Measurements from ENCODE around the gene POLE. TPM values are rescaled to one million over a fixed set of nuclear protein-coding genes. Genes with fewer than 3 reads are reported as not detected.
A peak's percentile ranks its signal among the peaks of the same experiment; 100 is the strongest.

Gene POLE
- total and polyA plus RNA-seq, 8 donors, result 7.2 to 45.7 (median 16.0) TPM

GRCh38 chr12:132596016-132596415, 91.1 kb downstream of the POLE start:
- no peak overlapping the region for H3K27ac ChIP-seq
- no peaks in the 10 kb centered on the region for H3K36me3 ChIP-seq
- no peak for TF ChIP-seq CTCF (IDR thresholded peaks at IDR 0.05)
- intact Hi-C loops (cut with DNase I), result no loop called here
- H3K4me3 ChIP-seq, result no peak overlapping the region
- no peak for ATAC-seq
- no peaks in the 10 kb centered on the region for H3K27me3 ChIP-seq
- H3K9me3 ChIP-seq, result no peaks in the 10 kb centered on the region
- WGBS, 2 donors, result 61 to 64% methylated on average over 16 to 18 of the region's 18 CpGs
- no peak for FAIRE-seq
- peaks cover 0 to 6% (median 0%) of the 10 kb centered on the region in 3 donors for H3K4me1 ChIP-seq
- peak in 1 of 6 donors; percentile 47 for DNase-seq

GRCh38 chr12:132595183-132595582, 92.0 kb downstream of the POLE start:
- H3K27me3 ChIP-seq, result no peaks in the 10 kb centered on the region
- 74 to 77% methylated on average over 11 of the region's 11 CpGs for WGBS, 2 donors
- no peaks in the 10 kb centered on the region for H3K4me1 ChIP-seq
- no peak for TF ChIP-seq CTCF (IDR thresholded peaks at IDR 0.05)
- no peak for FAIRE-seq
- H3K4me3 ChIP-seq, result no peak overlapping the region
- H3K27ac ChIP-seq, result no peak overlapping the region
- H3K36me3 ChIP-seq, result no peaks in the 10 kb centered on the region
- intact Hi-C loops (cut with DNase I), result no loop called here
- no peak for ATAC-seq
- peak in 1 of 6 donors; percentile 12 for DNase-seq
- no peaks in the 10 kb centered on the region for H3K9me3 ChIP-seq

GRCh38 chr12:132593938-132594358, 93.2 kb downstream of the POLE start:
- Histone ChIP-seq H3K9me3 (no peaks in the 10 kb centered on the region), H3K36me3 (no peaks in the 10 kb centered on the region), H3K27ac (peak overlapping the region in 1 of 4 donors; percentile 8), H3K27me3 (no peaks in the 10 kb centered on the region), H3K4me1 (no peaks in the 10 kb centered on the region), H3K4me3 (no peak overlapping the region)
- peak; percentile 80 to 94 (median 84) for DNase-seq
- TF ChIP-seq CTCF (IDR thresholded peaks at IDR 0.05), result no peak
- ATAC-seq, result peak; percentile 95 to 99 (median 99)
- intact Hi-C loops (cut with DNase I), result no loop called here
- WGBS, 2 donors, result 14% methylated on average over 11 of the region's 11 CpGs
- peak; percentile 80 for FAIRE-seq

GRCh38 chr12:132593521-132593920, 93.6 kb downstream of the POLE start:
- ATAC-seq (peak in 1 of 4 donors; percentile 5), DNase-seq (peak in 2 of 6 donors; percentile 29 to 54), FAIRE-seq (no peak)
- no peak for TF ChIP-seq CTCF (IDR thresholded peaks at IDR 0.05)
- Histone ChIP-seq H3K4me3 (no peak overlapping the region), H3K36me3 (no peaks in the 10 kb centered on the region), H3K27me3 (no peaks in the 10 kb centered on the region), H3K4me1 (no peaks in the 10 kb centered on the region), H3K27ac (peak overlapping the region in 1 of 4 donors; percentile 8), H3K9me3 (no peaks in the 10 kb centered on the region)
- intact Hi-C loops (cut with DNase I), result no loop called here
- 60 to 70% methylated on average over 18 of the region's 18 CpGs for WGBS, 2 donors

- 66 to 80% methylated on average over 21 of the region's 21 CpGs for WGBS, 2 donors
- ATAC-seq (no peak), FAIRE-seq (no peak), DNase-seq (peak in 1 of 6 donors; percentile 41)
- Histone ChIP-seq H3K4me1 (no peaks in the 10 kb centered on the region), H3K36me3 (no peaks in the 10 kb centered on the region), H3K4me3 (no peak overlapping the region), H3K9me3 (no peaks in the 10 kb centered on the region), H3K27me3 (no peaks in the 10 kb centered on the region), H3K27ac (no peak overlapping the region)
- no peak for TF ChIP-seq CTCF (IDR thresholded peaks at IDR 0.05)
- intact Hi-C loops (cut with DNase I), result no loop called here
These were observed 94.1 kb downstream of the POLE start for GRCh38 chr12:132593071-132593470.
